ENCODE results near the gene RELN. TPM values are rescaled to one million over a fixed set of nuclear protein-coding genes. Genes with fewer than 3 reads are reported as not detected.
"Not testable (repeated sequence)": the region's sequence is repeated elsewhere in the genome, so short reads cannot be mapped to it uniquely, and the experiment has no call there.

Gene RELN
- total and polyA plus RNA-seq, 4 donors, result 31.9 to 131 (median 69.7) TPM

DNA sequence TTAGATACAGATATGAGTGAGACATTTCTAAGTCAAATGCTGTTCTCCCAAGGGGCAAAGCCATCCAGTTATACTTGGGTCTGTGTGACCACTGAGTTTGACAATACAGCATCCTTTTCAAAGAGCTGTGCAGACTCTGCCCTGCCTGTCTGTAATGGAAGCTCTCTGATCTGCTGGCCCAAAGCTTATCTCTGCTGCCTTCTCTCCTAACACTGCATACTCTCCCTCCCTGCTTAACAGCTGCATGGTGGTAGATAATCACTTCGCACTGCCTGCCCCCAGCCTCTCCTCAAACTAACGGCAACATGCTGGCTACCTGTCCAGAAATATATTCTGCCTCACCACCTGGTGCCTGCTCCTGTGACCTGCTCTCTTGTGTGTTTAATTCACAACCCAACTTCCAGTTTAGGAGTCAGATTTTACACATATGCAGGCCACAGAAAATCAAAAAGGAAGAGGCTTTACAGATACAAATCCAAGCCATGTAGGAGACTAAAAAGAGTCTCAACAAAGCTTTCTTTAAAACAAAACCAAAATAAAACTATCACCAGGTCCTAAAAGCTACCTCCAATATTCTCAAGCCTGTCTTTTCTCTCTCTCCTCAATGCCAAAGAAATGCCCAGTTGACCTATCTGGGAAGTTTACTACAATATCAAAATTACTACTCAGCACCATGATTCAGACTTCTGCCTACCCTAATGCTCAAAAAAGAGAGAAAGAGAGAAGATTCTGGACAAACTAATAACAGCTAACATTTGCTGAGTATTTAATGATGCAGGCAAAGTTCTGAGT, 145.6 kb downstream of the RELN start:
- H3K27ac ChIP-seq (ENCODE audit: low read depth, low read length), result no peak overlapping the region
- H3K9me3 ChIP-seq (ENCODE audit: control insufficient read depth, insufficient read depth, low read length), result no peaks in the 10 kb centered on the region
- no peaks in the 10 kb centered on the region for H3K36me3 ChIP-seq (ENCODE audit: control insufficient read depth, insufficient read depth, low read length)
- no peak for DNase-seq (ENCODE audit: low read depth in 4 of 6, low spot score in 6 of 6)
- H3K27me3 ChIP-seq (ENCODE audit: control insufficient read depth, insufficient read depth, low read length), result no peaks in the 10 kb centered on the region
- H3K4me3 ChIP-seq (ENCODE audit: low read depth, low read length), result no peak overlapping the region
- 80% methylated on average over 2 of the region's 2 CpGs for WGBS (ENCODE audit: insufficient coverage)
- no peaks in the 10 kb centered on the region for H3K4me1 ChIP-seq (ENCODE audit: control insufficient read depth, insufficient read depth, low read length)

DNA sequence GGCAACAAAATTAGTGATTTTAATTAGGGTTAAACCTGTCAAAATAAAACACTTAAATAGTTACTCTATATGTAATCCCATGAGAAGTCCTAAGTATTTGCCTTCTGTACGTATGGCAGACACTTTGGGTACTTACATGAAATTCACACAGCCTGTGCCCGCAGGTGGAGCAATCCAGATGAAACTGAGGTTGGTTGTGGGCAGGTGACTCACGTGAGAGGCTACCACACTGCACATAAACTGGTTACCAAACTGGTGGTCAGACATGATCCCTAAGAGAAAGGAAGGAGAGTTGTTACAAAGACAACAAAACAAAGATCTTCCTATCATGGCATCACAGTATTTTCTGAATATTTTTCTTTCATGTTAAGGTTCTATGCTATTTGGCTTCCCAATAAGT, 156.1 kb downstream of the RELN start:
- WGBS (ENCODE audit: insufficient coverage), result no CpG with 5 or more reads among the region's 3 CpGs
- H3K27ac ChIP-seq (ENCODE audit: low read depth, low read length), result no peak overlapping the region
- H3K27me3 ChIP-seq (ENCODE audit: control insufficient read depth, insufficient read depth, low read length), result no peaks in the 10 kb centered on the region

DNA sequence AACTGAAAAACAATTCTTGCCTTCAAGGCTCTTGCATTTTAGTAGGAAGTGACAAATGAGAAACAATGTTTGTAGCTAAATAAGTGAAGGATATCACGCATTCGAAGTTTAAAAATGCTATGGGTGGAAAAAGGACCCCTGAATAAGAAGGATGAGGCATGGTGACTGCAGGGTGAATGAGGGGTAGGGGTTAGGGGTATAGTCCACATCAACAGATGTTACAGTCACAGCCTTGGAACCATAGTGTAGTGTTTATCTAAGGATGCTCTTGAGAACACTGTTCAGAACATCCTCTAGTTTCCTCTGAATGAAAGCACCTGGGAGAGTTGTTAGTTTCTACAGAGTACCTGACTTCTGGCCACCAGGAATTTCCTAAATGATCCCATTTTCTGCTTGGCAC, 157.0 kb downstream of the RELN start:
- no peaks in the 10 kb centered on the region for H3K36me3 ChIP-seq (ENCODE audit: control insufficient read depth, insufficient read depth, low read length)
- no peaks in the 10 kb centered on the region for H3K4me1 ChIP-seq (ENCODE audit: control insufficient read depth, insufficient read depth, low read length)
- DNase-seq (ENCODE audit: low read depth in 4 of 6, low spot score in 6 of 6), result no peak
- H3K9me3 ChIP-seq (ENCODE audit: control insufficient read depth, insufficient read depth, low read length), result no peaks in the 10 kb centered on the region
- no peak overlapping the region for H3K27ac ChIP-seq (ENCODE audit: low read depth, low read length)
- no peaks in the 10 kb centered on the region for H3K27me3 ChIP-seq (ENCODE audit: control insufficient read depth, insufficient read depth, low read length)
- H3K4me3 ChIP-seq (ENCODE audit: low read depth, low read length), result no peak overlapping the region
- WGBS (ENCODE audit: insufficient coverage), result 90% methylated on average over 2 of the region's 2 CpGs

More for the DNA sequence above, 156.1 kb downstream of the RELN start:
- Histone ChIP-seq H3K4me3 (ENCODE audit: low read depth, low read length) (no peak overlapping the region), H3K36me3 (ENCODE audit: control insufficient read depth, insufficient read depth, low read length) (no peaks in the 10 kb centered on the region), H3K9me3 (ENCODE audit: control insufficient read depth, insufficient read depth, low read length) (no peaks in the 10 kb centered on the region), H3K4me1 (ENCODE audit: control insufficient read depth, insufficient read depth, low read length) (no peaks in the 10 kb centered on the region)
- DNase-seq (ENCODE audit: low read depth in 4 of 6, low spot score in 6 of 6), result no peak

DNA sequence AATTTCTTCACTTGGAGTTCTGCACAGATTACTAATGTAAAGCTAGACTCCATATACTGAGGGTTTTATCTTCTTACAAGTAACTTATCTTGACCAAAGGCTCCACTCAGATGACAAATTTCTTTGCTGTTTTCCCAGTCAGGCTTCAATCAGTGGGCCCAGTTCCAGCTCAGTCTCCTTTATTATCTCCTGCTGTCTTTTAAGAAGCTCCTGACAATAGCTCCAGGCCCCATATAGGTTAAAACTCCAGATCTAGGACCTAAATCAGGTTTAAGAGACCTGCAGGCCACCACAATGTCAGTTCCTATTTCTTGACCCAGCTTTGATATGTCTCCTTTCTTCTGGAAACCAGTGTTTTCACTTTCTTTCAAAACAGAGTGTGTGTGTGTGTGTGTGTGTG, 165.2 kb downstream of the RELN start:
- Histone ChIP-seq H3K36me3 (ENCODE audit: control insufficient read depth, insufficient read depth, low read length) (no peaks in the 10 kb centered on the region), H3K9me3 (ENCODE audit: control insufficient read depth, insufficient read depth, low read length) (peaks cover 2% of the 10 kb centered on the region), H3K4me3 (ENCODE audit: low read depth, low read length) (no peak overlapping the region), H3K27ac (ENCODE audit: low read depth, low read length) (no peak overlapping the region), H3K27me3 (ENCODE audit: control insufficient read depth, insufficient read depth, low read length) (no peaks in the 10 kb centered on the region), H3K4me1 (ENCODE audit: control insufficient read depth, insufficient read depth, low read length) (no peaks in the 10 kb centered on the region)
- DNase-seq (ENCODE audit: low read depth in 4 of 6, low spot score in 6 of 6), result no peak

- DNase-seq (ENCODE audit: low read depth in 4 of 6, low spot score in 6 of 6), result no peak
- Histone ChIP-seq H3K27me3 (ENCODE audit: control insufficient read depth, insufficient read depth, low read length) (no peaks in the 10 kb centered on the region), H3K36me3 (ENCODE audit: control insufficient read depth, insufficient read depth, low read length) (no peaks in the 10 kb centered on the region), H3K4me3 (ENCODE audit: low read depth, low read length) (no peak overlapping the region), H3K4me1 (ENCODE audit: control insufficient read depth, insufficient read depth, low read length) (no peaks in the 10 kb centered on the region), H3K9me3 (ENCODE audit: control insufficient read depth, insufficient read depth, low read length) (peaks cover 2% of the 10 kb centered on the region), H3K27ac (ENCODE audit: low read depth, low read length) (no peak overlapping the region)
- WGBS (ENCODE audit: insufficient coverage), result no CpG with 5 or more reads among the region's 1 CpG
Measured at GRCh38 chr7:103823084-103823483, 166.4 kb downstream of the RELN start.

- Histone ChIP-seq H3K27ac (ENCODE audit: low read depth, low read length) (no peak overlapping the region), H3K4me1 (ENCODE audit: control insufficient read depth, insufficient read depth, low read length) (no peaks in the 10 kb centered on the region), H3K9me3 (ENCODE audit: control insufficient read depth, insufficient read depth, low read length) (peaks cover 2% of the 10 kb centered on the region), H3K27me3 (ENCODE audit: control insufficient read depth, insufficient read depth, low read length) (no peaks in the 10 kb centered on the region), H3K4me3 (ENCODE audit: low read depth, low read length) (no peak overlapping the region), H3K36me3 (ENCODE audit: control insufficient read depth, insufficient read depth, low read length) (no peaks in the 10 kb centered on the region)
- no CpG with 5 or more reads among the region's 2 CpGs for WGBS (ENCODE audit: insufficient coverage)
- DNase-seq (ENCODE audit: low read depth in 4 of 6, low spot score in 6 of 6), result peak in 4 of 6 donors; percentile 14 to 95 (median 36)
Measured at GRCh38 chr7:103821092-103821491, 168.4 kb downstream of the RELN start.

DNA sequence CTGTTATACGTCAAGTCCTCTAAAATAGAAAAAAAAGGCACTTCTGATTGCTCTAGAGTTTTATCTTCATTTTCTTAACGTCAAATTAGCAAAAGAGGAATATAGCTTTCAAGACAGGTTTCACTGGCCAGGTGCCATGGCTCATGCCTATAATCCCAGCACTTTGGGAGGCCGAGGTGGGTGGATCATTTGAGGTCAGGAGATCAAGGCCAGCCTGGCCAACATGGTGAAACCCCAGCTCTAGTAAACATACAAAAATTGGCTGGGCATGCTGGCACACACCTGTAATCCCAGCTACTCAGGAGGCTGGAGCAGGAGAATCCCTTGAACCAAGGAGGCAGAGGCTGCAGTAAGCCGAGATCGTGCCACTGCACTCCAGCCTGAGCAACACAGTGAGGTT, 173.5 kb downstream of the RELN start:
- H3K27me3 ChIP-seq (ENCODE audit: control insufficient read depth, insufficient read depth, low read length), result not testable (repeated sequence)

GRCh38 chr7:103813970-103814369, 175.5 kb downstream of the RELN start:
- no peak overlapping the region for H3K4me3 ChIP-seq (ENCODE audit: low read depth, low read length)
- no peak overlapping the region for H3K27ac ChIP-seq (ENCODE audit: low read depth, low read length)
- H3K27me3 ChIP-seq (ENCODE audit: control insufficient read depth, insufficient read depth, low read length), result no peaks in the 10 kb centered on the region
- no peak for DNase-seq (ENCODE audit: low read depth in 4 of 6, low spot score in 6 of 6)
- H3K36me3 ChIP-seq (ENCODE audit: control insufficient read depth, insufficient read depth, low read length), result no peaks in the 10 kb centered on the region
- WGBS (ENCODE audit: insufficient coverage), result no CpG with 5 or more reads among the region's 2 CpGs
- H3K9me3 ChIP-seq (ENCODE audit: control insufficient read depth, insufficient read depth, low read length), result no peaks in the 10 kb centered on the region
- H3K4me1 ChIP-seq (ENCODE audit: control insufficient read depth, insufficient read depth, low read length), result no peaks in the 10 kb centered on the region

More for the DNA sequence above, 173.5 kb downstream of the RELN start:
- H3K9me3 ChIP-seq (ENCODE audit: control insufficient read depth, insufficient read depth, low read length); H3K27ac ChIP-seq (ENCODE audit: low read depth, low read length); H3K4me1 ChIP-seq (ENCODE audit: control insufficient read depth, insufficient read depth, low read length); H3K36me3 ChIP-seq (ENCODE audit: control insufficient read depth, insufficient read depth, low read length); H3K4me3 ChIP-seq (ENCODE audit: low read depth, low read length); DNase-seq (ENCODE audit: low read depth in 4 of 6, low spot score in 6 of 6): not testable (repeated sequence)
- WGBS (ENCODE audit: insufficient coverage), result 100% methylated on average over 1 of the region's 5 CpGs

DNA sequence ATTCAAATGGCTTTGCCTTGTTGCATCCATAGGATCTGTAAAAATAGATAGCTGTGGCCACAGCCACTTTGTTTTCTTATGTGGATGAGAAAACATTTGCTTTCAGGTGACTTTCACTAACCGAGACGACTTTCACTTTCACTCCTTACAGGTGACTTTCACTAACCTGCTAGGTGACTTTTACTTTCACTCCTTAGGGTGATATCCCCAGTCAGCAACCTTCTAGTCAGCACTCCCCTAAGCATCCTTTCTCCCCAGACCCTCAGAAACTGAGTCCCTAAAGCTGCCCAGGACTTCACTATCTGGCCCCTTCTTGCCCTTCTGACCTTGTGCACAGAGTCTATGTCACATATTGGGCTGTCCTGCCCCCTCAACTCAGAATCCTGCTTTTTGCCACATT, 177.5 kb downstream of the RELN start:
- no peak for DNase-seq (ENCODE audit: low read depth in 4 of 6, low spot score in 6 of 6)
- Histone ChIP-seq H3K27me3 (ENCODE audit: control insufficient read depth, insufficient read depth, low read length) (no peaks in the 10 kb centered on the region), H3K4me3 (ENCODE audit: low read depth, low read length) (no peak overlapping the region), H3K4me1 (ENCODE audit: control insufficient read depth, insufficient read depth, low read length) (no peaks in the 10 kb centered on the region), H3K9me3 (ENCODE audit: control insufficient read depth, insufficient read depth, low read length) (no peaks in the 10 kb centered on the region), H3K27ac (ENCODE audit: low read depth, low read length) (no peak overlapping the region), H3K36me3 (ENCODE audit: control insufficient read depth, insufficient read depth, low read length) (no peaks in the 10 kb centered on the region)
- WGBS (ENCODE audit: insufficient coverage), result 55% methylated on average over 2 of the region's 2 CpGs

- WGBS (ENCODE audit: insufficient coverage), result no CpG with 5 or more reads among the region's 5 CpGs
- Histone ChIP-seq H3K4me3 (ENCODE audit: low read depth, low read length) (no peak overlapping the region), H3K9me3 (ENCODE audit: control insufficient read depth, insufficient read depth, low read length) (no peaks in the 10 kb centered on the region), H3K36me3 (ENCODE audit: control insufficient read depth, insufficient read depth, low read length) (no peaks in the 10 kb centered on the region), H3K4me1 (ENCODE audit: control insufficient read depth, insufficient read depth, low read length) (no peaks in the 10 kb centered on the region), H3K27me3 (ENCODE audit: control insufficient read depth, insufficient read depth, low read length) (no peaks in the 10 kb centered on the region), H3K27ac (ENCODE audit: low read depth, low read length) (no peak overlapping the region)
- DNase-seq (ENCODE audit: low read depth in 4 of 6, low spot score in 6 of 6), result peak in 1 of 6 donors; percentile 82
Measured at GRCh38 chr7:103811290-103811689, 178.2 kb downstream of the RELN start.
